Frontal cortex (tissue), 4 donors: ENCODE measurements around the gene GSS. TPM values are rescaled to one million over a fixed set of nuclear protein-coding genes. Genes with fewer than 3 reads are reported as not detected.

Source experiments
- DNase-seq, 2 donors: peaks; one replicate each; pipeline ENCODE4 v3.0.0; 2012; ENCODE audit warnings: low spot score in 2 of 2
- FAIRE-seq: peaks from 2 replicates; lab custom pipeline; 2012; peaks lifted over from hg19 to GRCh38; lab: Jason Lieb, UNC
- total RNA-seq: library from RNA; depleted of rRNA; stranded (reverse); fragments of >200 nt; gene quantifications from one replicate; pipeline ENCODE4 v1.2.3, GENCODE V29; 2014
- donor health status: control.
- donor health status: control.
- donor health status: control.

Gene GSS
- 29.3 TPM for total RNA-seq

GRCh38 chr20:34955231-34956040 is at the start of gene GSS, which contains the start of gene MYH7B:
GSS (minus strand) TSS chr20:34955806; CDS start chr20:34951852, 3,954 bp downstream.
MYH7B (plus strand) TSS chr20:34955868; CDS start chr20:34978006, 22,138 bp downstream.
- FAIRE-seq = no peak
- peak; percentile 78 to 93 for DNase-seq

GRCh38 chr20:35004749-35005462 is 49.3 kb upstream of the GSS start:
- no peak for DNase-seq
- no peak for FAIRE-seq

- FAIRE-seq (no peak), DNase-seq (no peak)
Measured at GRCh38 chr20:35004051-35004725, 48.6 kb upstream of the GSS start.

- DNase-seq (no peak), FAIRE-seq (no peak)
Measured at GRCh38 chr20:35003211-35004031, 47.8 kb upstream of the GSS start.

- FAIRE-seq (no peak), DNase-seq (no peak)
Measured at GRCh38 chr20:35002426-35003210, 47.0 kb upstream of the GSS start.

GRCh38 chr20:35001596-35002362 is 46.2 kb upstream of the GSS start:
- DNase-seq = no peak
- no peak for FAIRE-seq

- no peak for DNase-seq
- no peak for FAIRE-seq
Measured at GRCh38 chr20:35000922-35001595, 45.5 kb upstream of the GSS start.

GRCh38 chr20:35000311-35000921 is 44.8 kb upstream of the GSS start:
- FAIRE-seq = no peak
- DNase-seq = no peak

GRCh38 chr20:34999782-35000181 is 44.2 kb upstream of the GSS start:
- no peak for FAIRE-seq
- no peak for DNase-seq

- FAIRE-seq = no peak
- DNase-seq = no peak
Measured at GRCh38 chr20:34999021-34999451, 43.4 kb upstream of the GSS start.

GRCh38 chr20:34998331-34998950 is 42.8 kb upstream of the GSS start:
- no peak for FAIRE-seq
- DNase-seq = no peak

- FAIRE-seq (no peak), DNase-seq (no peak)
Measured at GRCh38 chr20:34997774-34998173, 42.2 kb upstream of the GSS start.

GRCh38 chr20:34997131-34997561 is 41.5 kb upstream of the GSS start:
- no peak for FAIRE-seq

GRCh38 chr20:34996243-34997028 is 40.8 kb upstream of the GSS start:
- DNase-seq (no peak), FAIRE-seq (no peak)

More at GRCh38 chr20:34997131-34997561, 41.5 kb upstream of the GSS start:
- peak; percentile 54 to 64 for DNase-seq

- no peak for DNase-seq
- no peak for FAIRE-seq
Measured at GRCh38 chr20:34995696-34996095, 40.1 kb upstream of the GSS start.

- DNase-seq (no peak), FAIRE-seq (no peak)
Measured at GRCh38 chr20:34995192-34995591, 39.6 kb upstream of the GSS start.
